ENCODE results near the gene NCOA5.

NCOA5 gene

GRCh38 chr20:46027245-46027853 lies 62.4 kb downstream of the NCOA5 start:
- TF ChIP-seq ZFX (IDR thresholded peaks at IDR 0.05) (no peak), CTCF (conservative IDR thresholded peaks at IDR 0.05) (no peak)
- H3K27ac ChIP-seq = no peak overlapping the region

GRCh38 chr20:46025376-46025783 lies 64.4 kb downstream of the NCOA5 start:
- no peak for TF ChIP-seq CTCF (conservative IDR thresholded peaks at IDR 0.05)
- no peak for TF ChIP-seq ZFX (IDR thresholded peaks at IDR 0.05)

GRCh38 chr20:46023999-46024398 lies 65.8 kb downstream of the NCOA5 start:
- no peak for TF ChIP-seq ZFX (IDR thresholded peaks at IDR 0.05)
- no peak for TF ChIP-seq CTCF (conservative IDR thresholded peaks at IDR 0.05)
- no peak overlapping the region for H3K27ac ChIP-seq

More at GRCh38 chr20:46025376-46025783, 64.4 kb downstream of the NCOA5 start:
- no peak overlapping the region for H3K27ac ChIP-seq

GRCh38 chr20:46023148-46023484 lies 66.6 kb downstream of the NCOA5 start:
- H3K27ac ChIP-seq = no peak overlapping the region

GRCh38 chr20:46022411-46023147 lies 67.2 kb downstream of the NCOA5 start:
- no peak overlapping the region for H3K27ac ChIP-seq
- TF ChIP-seq CTCF (conservative IDR thresholded peaks at IDR 0.05) (peak; percentile 72), ZFX (IDR thresholded peaks at IDR 0.05) (no peak)

More at GRCh38 chr20:46023148-46023484, 66.6 kb downstream of the NCOA5 start:
- TF ChIP-seq ZFX (IDR thresholded peaks at IDR 0.05) (no peak), CTCF (conservative IDR thresholded peaks at IDR 0.05) (peak; percentile 54; the same call in 1 of the 2 replicates)

- H3K27ac ChIP-seq = no peak overlapping the region
- TF ChIP-seq ZFX (IDR thresholded peaks at IDR 0.05) = no peak
- no peak for TF ChIP-seq CTCF (conservative IDR thresholded peaks at IDR 0.05)
Observed at GRCh38 chr20:46021361-46022359, 68.1 kb downstream of the NCOA5 start.
